WTC11 (cell line): Measurements from ENCODE around the gene CDC45. TPM values are rescaled to one million over a fixed set of nuclear protein-coding genes. Genes with fewer than 3 reads are reported as not detected.

Experiments used
- ATAC-seq: fragments of 200-7000 bp; cut with Tn5 transposase; 2 replicates; pipeline ENCODE4 v1.10.0; 2021; ENCODE audit warnings: mild to moderate bottlenecking, moderate library complexity
- CTCF ChIA-PET: fragments of 300-600 bp; sonication (Branson Sonifier 250); formaldehyde crosslinking; loops from one replicate; lab custom pipeline; 2021; ENCODE audit warnings: antibody characterized with exemption; lab: Charles Lee
- POLR2A ChIA-PET: fragments of 350-600 bp; sonication (Branson Sonifier 250); formaldehyde crosslinking; loops from one replicate; lab custom pipeline; 2021; ENCODE audit warnings: antibody characterized with exemption; lab: Charles Lee
- DNase-seq: peaks from one replicate; pipeline ENCODE4 v3.0.0; 2021; ENCODE audit warnings: low spot score
- H3K27ac Mint-ChIP-seq: 2 replicates; pipeline ENCODE4 v1.8.0; 2021; ENCODE audit warnings: mixed read lengths
- H3K27me3 Mint-ChIP-seq: 2 replicates; pipeline ENCODE4 v1.8.0; 2021; ENCODE audit warnings: low read depth, mild to moderate bottlenecking, moderate library complexity, mixed read lengths
- H3K36me3 Mint-ChIP-seq: 2 replicates; pipeline ENCODE4 v1.8.0; 2021; ENCODE audit warnings: mixed read lengths
- H3K4me1 Mint-ChIP-seq: 2 replicates; pipeline ENCODE4 v1.8.0; 2022; ENCODE audit warnings: mixed read lengths
- H3K4me3 Mint-ChIP-seq: 2 replicates; pipeline ENCODE4 v1.8.0; 2021; ENCODE audit warnings: mild to moderate bottlenecking, moderate library complexity, mixed read lengths
- H3K9me3 Mint-ChIP-seq: 2 replicates; pipeline ENCODE4 v1.8.0; 2021; ENCODE audit warnings: mixed read lengths
- JAZF1 ChIP-seq: fragments of 250-450 bp; sonication (Bioruptor Pico); IDR thresholded peaks from 2 replicates; pipeline ENCODE4 v1.9.0; 2021; ENCODE audit warnings: moderate library complexity, mild to moderate bottlenecking, inconsistent platforms
- JUN ChIP-seq: sonication (generic); formaldehyde crosslinking; IDR thresholded peaks from 2 replicates; pipeline ENCODE4 v1.8.0; 2023; ENCODE audit warnings: mild to moderate bottlenecking, missing genetic modification reagents
- KAT7 ChIP-seq: sonication (generic); formaldehyde crosslinking; IDR thresholded peaks from 2 replicates; pipeline ENCODE4 v1.8.1; 2023; ENCODE audit warnings: missing genetic modification reagents, mild to moderate bottlenecking, borderline replicate concordance
- ZNF232 ChIP-seq: sonication (generic); formaldehyde crosslinking; IDR thresholded peaks from 2 replicates; pipeline ENCODE4 v1.8.0; 2022; ENCODE audit warnings: mild to moderate bottlenecking, missing genetic modification reagents
- total RNA-seq: library from RNA; stranded (reverse); gene quantifications from 3 replicates; pipeline ENCODE4 v1.2.3, GENCODE V29; 2021
- TF ChIP-seq, protein P1 (sequence below): sonication (generic); formaldehyde crosslinking; IDR thresholded peaks from 2 replicates; pipeline ENCODE4 v1.8.1; 2022; ENCODE audit warnings: low read depth, mild to moderate bottlenecking, moderate library complexity, missing genetic modification reagents, borderline replicate concordance
- TF ChIP-seq, protein P2 (sequence below): sonication (generic); formaldehyde crosslinking; IDR thresholded peaks from 2 replicates; pipeline ENCODE4 v1.8.0; 2022; ENCODE audit warnings: missing genetic modification reagents
- TF ChIP-seq, protein P3 (sequence below): sonication (generic); formaldehyde crosslinking; IDR thresholded peaks from 2 replicates; pipeline ENCODE4 v1.8.0; 2023; ENCODE audit warnings: missing genetic modification reagents, mild to moderate bottlenecking, borderline replicate concordance
- TF ChIP-seq, protein P4 (sequence below): sonication (generic); formaldehyde crosslinking; IDR thresholded peaks from 2 replicates; pipeline ENCODE4 v1.8.0; 2022; ENCODE audit warnings: mild to moderate bottlenecking, missing genetic modification reagents
- TF ChIP-seq, protein P5 (sequence below): sonication (generic); formaldehyde crosslinking; IDR thresholded peaks from 2 replicates; pipeline ENCODE4 v1.8.0; 2022; ENCODE audit warnings: mild to moderate bottlenecking, missing genetic modification reagents
- TF ChIP-seq, protein P6 (sequence below): sonication (generic); formaldehyde crosslinking; conservative IDR thresholded peaks from 2 replicates; pipeline ENCODE4 v1.8.1; 2022; ENCODE audit warnings: mild to moderate bottlenecking, missing genetic modification reagents
- TF ChIP-seq, protein P7 (sequence below): fragments of 250-450 bp; sonication (Bioruptor Pico); IDR thresholded peaks from 2 replicates; pipeline ENCODE4 v1.9.0; 2021; ENCODE audit warnings: mild to moderate bottlenecking
- TF ChIP-seq, protein P8 (sequence below): sonication (generic); formaldehyde crosslinking; IDR thresholded peaks from 2 replicates; pipeline ENCODE4 v1.8.0; 2022; ENCODE audit warnings: mild to moderate bottlenecking, missing genetic modification reagents
- TF ChIP-seq, protein P9 (sequence below): sonication (generic); formaldehyde crosslinking; IDR thresholded peaks from 2 replicates; pipeline ENCODE4 v1.8.1; 2023; ENCODE audit warnings: mild to moderate bottlenecking, missing genetic modification reagents

Gene CDC45
- total RNA-seq, 1 experiment from 2014 or later, result 38.1 TPM

DNA sequence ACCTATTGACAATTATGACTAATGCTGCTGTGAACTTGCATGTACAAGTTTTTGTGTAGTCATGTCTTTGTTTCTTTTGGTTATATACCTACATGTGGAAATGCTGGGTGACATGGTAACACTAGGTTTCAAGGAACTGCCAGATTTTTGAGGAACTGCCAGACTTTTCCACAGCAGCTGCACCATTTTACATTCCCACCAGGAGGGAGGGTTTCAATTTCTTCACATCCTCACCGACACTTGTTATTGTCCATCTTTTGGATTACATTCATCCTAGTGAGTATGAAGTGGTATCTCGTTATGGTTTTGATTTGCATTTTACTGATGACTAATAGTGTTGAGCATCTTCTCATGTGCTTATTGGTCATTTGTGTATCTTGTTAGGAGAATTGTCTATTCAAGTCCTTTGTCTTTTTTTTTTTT, 31.2 kb downstream of the CDC45 start:
- TF ChIP-seq, protein P1, sequence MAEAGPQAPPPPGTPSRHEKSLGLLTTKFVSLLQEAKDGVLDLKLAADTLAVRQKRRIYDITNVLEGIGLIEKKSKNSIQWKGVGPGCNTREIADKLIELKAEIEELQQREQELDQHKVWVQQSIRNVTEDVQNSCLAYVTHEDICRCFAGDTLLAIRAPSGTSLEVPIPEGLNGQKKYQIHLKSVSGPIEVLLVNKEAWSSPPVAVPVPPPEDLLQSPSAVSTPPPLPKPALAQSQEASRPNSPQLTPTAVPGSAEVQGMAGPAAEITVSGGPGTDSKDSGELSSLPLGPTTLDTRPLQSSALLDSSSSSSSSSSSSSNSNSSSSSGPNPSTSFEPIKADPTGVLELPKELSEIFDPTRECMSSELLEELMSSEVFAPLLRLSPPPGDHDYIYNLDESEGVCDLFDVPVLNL (CRISPR knock-in tag), result no peak
- TF ChIP-seq, protein P2, sequence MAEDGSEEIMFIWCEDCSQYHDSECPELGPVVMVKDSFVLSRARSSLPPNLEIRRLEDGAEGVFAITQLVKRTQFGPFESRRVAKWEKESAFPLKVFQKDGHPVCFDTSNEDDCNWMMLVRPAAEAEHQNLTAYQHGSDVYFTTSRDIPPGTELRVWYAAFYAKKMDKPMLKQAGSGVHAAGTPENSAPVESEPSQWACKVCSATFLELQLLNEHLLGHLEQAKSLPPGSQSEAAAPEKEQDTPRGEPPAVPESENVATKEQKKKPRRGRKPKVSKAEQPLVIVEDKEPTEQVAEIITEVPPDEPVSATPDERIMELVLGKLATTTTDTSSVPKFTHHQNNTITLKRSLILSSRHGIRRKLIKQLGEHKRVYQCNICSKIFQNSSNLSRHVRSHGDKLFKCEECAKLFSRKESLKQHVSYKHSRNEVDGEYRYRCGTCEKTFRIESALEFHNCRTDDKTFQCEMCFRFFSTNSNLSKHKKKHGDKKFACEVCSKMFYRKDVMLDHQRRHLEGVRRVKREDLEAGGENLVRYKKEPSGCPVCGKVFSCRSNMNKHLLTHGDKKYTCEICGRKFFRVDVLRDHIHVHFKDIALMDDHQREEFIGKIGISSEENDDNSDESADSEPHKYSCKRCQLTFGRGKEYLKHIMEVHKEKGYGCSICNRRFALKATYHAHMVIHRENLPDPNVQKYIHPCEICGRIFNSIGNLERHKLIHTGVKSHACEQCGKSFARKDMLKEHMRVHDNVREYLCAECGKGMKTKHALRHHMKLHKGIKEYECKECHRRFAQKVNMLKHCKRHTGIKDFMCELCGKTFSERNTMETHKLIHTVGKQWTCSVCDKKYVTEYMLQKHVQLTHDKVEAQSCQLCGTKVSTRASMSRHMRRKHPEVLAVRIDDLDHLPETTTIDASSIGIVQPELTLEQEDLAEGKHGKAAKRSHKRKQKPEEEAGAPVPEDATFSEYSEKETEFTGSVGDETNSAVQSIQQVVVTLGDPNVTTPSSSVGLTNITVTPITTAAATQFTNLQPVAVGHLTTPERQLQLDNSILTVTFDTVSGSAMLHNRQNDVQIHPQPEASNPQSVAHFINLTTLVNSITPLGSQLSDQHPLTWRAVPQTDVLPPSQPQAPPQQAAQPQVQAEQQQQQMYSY (CRISPR knock-in tag), result no peak
- TF ChIP-seq JUN (no peak), KAT7 (CRISPR knock-in tag) (no peak), ZNF232 (no peak), JAZF1 (CRISPR knock-in tag) (no peak)
- TF ChIP-seq, protein P3, sequence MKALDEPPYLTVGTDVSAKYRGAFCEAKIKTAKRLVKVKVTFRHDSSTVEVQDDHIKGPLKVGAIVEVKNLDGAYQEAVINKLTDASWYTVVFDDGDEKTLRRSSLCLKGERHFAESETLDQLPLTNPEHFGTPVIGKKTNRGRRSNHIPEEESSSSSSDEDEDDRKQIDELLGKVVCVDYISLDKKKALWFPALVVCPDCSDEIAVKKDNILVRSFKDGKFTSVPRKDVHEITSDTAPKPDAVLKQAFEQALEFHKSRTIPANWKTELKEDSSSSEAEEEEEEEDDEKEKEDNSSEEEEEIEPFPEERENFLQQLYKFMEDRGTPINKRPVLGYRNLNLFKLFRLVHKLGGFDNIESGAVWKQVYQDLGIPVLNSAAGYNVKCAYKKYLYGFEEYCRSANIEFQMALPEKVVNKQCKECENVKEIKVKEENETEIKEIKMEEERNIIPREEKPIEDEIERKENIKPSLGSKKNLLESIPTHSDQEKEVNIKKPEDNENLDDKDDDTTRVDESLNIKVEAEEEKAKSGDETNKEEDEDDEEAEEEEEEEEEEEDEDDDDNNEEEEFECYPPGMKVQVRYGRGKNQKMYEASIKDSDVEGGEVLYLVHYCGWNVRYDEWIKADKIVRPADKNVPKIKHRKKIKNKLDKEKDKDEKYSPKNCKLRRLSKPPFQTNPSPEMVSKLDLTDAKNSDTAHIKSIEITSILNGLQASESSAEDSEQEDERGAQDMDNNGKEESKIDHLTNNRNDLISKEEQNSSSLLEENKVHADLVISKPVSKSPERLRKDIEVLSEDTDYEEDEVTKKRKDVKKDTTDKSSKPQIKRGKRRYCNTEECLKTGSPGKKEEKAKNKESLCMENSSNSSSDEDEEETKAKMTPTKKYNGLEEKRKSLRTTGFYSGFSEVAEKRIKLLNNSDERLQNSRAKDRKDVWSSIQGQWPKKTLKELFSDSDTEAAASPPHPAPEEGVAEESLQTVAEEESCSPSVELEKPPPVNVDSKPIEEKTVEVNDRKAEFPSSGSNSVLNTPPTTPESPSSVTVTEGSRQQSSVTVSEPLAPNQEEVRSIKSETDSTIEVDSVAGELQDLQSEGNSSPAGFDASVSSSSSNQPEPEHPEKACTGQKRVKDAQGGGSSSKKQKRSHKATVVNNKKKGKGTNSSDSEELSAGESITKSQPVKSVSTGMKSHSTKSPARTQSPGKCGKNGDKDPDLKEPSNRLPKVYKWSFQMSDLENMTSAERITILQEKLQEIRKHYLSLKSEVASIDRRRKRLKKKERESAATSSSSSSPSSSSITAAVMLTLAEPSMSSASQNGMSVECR (CRISPR knock-in tag), result no peak
- TF ChIP-seq, protein P4, sequence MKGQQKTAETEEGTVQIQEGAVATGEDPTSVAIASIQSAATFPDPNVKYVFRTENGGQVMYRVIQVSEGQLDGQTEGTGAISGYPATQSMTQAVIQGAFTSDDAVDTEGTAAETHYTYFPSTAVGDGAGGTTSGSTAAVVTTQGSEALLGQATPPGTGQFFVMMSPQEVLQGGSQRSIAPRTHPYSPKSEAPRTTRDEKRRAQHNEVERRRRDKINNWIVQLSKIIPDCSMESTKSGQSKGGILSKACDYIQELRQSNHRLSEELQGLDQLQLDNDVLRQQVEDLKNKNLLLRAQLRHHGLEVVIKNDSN (CRISPR knock-in tag), result no peak
- TF ChIP-seq, protein P5, sequence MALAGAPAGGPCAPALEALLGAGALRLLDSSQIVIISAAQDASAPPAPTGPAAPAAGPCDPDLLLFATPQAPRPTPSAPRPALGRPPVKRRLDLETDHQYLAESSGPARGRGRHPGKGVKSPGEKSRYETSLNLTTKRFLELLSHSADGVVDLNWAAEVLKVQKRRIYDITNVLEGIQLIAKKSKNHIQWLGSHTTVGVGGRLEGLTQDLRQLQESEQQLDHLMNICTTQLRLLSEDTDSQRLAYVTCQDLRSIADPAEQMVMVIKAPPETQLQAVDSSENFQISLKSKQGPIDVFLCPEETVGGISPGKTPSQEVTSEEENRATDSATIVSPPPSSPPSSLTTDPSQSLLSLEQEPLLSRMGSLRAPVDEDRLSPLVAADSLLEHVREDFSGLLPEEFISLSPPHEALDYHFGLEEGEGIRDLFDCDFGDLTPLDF, result no peak
- TF ChIP-seq, protein P6, sequence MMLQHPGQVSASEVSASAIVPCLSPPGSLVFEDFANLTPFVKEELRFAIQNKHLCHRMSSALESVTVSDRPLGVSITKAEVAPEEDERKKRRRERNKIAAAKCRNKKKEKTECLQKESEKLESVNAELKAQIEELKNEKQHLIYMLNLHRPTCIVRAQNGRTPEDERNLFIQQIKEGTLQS (CRISPR knock-in tag), result no peak
- TF ChIP-seq, protein P7, sequence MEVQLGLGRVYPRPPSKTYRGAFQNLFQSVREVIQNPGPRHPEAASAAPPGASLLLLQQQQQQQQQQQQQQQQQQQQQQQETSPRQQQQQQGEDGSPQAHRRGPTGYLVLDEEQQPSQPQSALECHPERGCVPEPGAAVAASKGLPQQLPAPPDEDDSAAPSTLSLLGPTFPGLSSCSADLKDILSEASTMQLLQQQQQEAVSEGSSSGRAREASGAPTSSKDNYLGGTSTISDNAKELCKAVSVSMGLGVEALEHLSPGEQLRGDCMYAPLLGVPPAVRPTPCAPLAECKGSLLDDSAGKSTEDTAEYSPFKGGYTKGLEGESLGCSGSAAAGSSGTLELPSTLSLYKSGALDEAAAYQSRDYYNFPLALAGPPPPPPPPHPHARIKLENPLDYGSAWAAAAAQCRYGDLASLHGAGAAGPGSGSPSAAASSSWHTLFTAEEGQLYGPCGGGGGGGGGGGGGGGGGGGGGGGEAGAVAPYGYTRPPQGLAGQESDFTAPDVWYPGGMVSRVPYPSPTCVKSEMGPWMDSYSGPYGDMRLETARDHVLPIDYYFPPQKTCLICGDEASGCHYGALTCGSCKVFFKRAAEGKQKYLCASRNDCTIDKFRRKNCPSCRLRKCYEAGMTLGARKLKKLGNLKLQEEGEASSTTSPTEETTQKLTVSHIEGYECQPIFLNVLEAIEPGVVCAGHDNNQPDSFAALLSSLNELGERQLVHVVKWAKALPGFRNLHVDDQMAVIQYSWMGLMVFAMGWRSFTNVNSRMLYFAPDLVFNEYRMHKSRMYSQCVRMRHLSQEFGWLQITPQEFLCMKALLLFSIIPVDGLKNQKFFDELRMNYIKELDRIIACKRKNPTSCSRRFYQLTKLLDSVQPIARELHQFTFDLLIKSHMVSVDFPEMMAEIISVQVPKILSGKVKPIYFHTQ (CRISPR knock-in tag), result no peak
- TF ChIP-seq, protein P8, sequence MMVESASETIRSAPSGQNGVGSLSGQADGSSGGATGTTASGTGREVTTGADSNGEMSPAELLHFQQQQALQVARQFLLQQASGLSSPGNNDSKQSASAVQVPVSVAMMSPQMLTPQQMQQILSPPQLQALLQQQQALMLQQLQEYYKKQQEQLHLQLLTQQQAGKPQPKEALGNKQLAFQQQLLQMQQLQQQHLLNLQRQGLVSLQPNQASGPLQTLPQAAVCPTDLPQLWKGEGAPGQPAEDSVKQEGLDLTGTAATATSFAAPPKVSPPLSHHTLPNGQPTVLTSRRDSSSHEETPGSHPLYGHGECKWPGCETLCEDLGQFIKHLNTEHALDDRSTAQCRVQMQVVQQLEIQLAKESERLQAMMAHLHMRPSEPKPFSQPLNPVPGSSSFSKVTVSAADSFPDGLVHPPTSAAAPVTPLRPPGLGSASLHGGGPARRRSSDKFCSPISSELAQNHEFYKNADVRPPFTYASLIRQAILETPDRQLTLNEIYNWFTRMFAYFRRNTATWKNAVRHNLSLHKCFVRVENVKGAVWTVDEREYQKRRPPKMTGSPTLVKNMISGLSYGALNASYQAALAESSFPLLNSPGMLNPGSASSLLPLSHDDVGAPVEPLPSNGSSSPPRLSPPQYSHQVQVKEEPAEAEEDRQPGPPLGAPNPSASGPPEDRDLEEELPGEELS, result no peak
- TF ChIP-seq, protein P9, sequence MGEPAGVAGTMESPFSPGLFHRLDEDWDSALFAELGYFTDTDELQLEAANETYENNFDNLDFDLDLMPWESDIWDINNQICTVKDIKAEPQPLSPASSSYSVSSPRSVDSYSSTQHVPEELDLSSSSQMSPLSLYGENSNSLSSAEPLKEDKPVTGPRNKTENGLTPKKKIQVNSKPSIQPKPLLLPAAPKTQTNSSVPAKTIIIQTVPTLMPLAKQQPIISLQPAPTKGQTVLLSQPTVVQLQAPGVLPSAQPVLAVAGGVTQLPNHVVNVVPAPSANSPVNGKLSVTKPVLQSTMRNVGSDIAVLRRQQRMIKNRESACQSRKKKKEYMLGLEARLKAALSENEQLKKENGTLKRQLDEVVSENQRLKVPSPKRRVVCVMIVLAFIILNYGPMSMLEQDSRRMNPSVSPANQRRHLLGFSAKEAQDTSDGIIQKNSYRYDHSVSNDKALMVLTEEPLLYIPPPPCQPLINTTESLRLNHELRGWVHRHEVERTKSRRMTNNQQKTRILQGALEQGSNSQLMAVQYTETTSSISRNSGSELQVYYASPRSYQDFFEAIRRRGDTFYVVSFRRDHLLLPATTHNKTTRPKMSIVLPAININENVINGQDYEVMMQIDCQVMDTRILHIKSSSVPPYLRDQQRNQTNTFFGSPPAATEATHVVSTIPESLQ (CRISPR knock-in tag), result no peak
- ATAC-seq (no peak), DNase-seq (no peak)
- no peaks in the 10 kb centered on the region for H3K27me3 Mint-ChIP-seq
- peaks cover 46% of the 10 kb centered on the region for H3K36me3 Mint-ChIP-seq
- H3K27ac Mint-ChIP-seq, result no peak overlapping the region
- no peak overlapping the region for H3K4me3 Mint-ChIP-seq
- H3K4me1 Mint-ChIP-seq, result 0 out of 2 replicates have a peak, but pooled peaks cover 2% of the 10 kb centered on the region
- H3K9me3 Mint-ChIP-seq, result no peaks in the 10 kb centered on the region
- ChIA-PET POLR2A (interaction anchor here (0.8 kb wide), 1 partner anchor 388 kb away, joined by 4 read pairs; no protein-coding TSS in a partner anchor), CTCF (interaction anchor here (0.6 kb wide), 1 partner anchor 132 kb away, joined by 3 read pairs; no protein-coding TSS in a partner anchor)
